SH-SY5Y (cell line): ENCODE data around the gene PCNA.

Experiments used
- GATA2 ChIP-seq: IDR thresholded peaks from 2 replicates; pipeline ENCODE4 v1.6.1; 2011; ENCODE audit warnings: mild to moderate bottlenecking, low read depth, low read length
- GATA3 ChIP-seq: IDR thresholded peaks from 2 replicates; pipeline ENCODE4 v1.6.1; 2011; ENCODE audit warnings: low read depth, mild to moderate bottlenecking, low read length, moderate library complexity

PCNA gene

GRCh38 chr20:5091902-5092301 is 27.9 kb downstream of the PCNA start:
- TF ChIP-seq GATA3 (no peak), GATA2 (no peak)

GRCh38 chr20:5090191-5090590 is 29.6 kb downstream of the PCNA start:
- no peak for TF ChIP-seq GATA2

GRCh38 chr20:5088688-5089087 is 31.1 kb downstream of the PCNA start:
- TF ChIP-seq GATA2: no peak
- TF ChIP-seq GATA3: no peak

- TF ChIP-seq GATA2: no peak
- no peak for TF ChIP-seq GATA3
Measured at GRCh38 chr20:5085380-5085779, 34.4 kb downstream of the PCNA start.

GRCh38 chr20:5080384-5080877 is 39.3 kb downstream of the PCNA start:
- TF ChIP-seq GATA3 (no peak), GATA2 (no peak)

- TF ChIP-seq GATA3 (no peak), GATA2 (no peak)
Measured at GRCh38 chr20:5078399-5078958, 41.3 kb downstream of the PCNA start.

GRCh38 chr20:5077761-5078387 is 41.9 kb downstream of the PCNA start:
- TF ChIP-seq GATA2: no peak
- TF ChIP-seq GATA3: no peak

GRCh38 chr20:5074232-5074674 is 45.5 kb downstream of the PCNA start:
- no peak for TF ChIP-seq GATA3

GRCh38 chr20:5073660-5074231 is 46.0 kb downstream of the PCNA start:
- TF ChIP-seq GATA2: no peak
- no peak for TF ChIP-seq GATA3

GRCh38 chr20:5072756-5073659 is 46.8 kb downstream of the PCNA start:
- no peak for TF ChIP-seq GATA3
- no peak for TF ChIP-seq GATA2

- TF ChIP-seq GATA3 (no peak), GATA2 (no peak)
Measured at GRCh38 chr20:5070570-5070969, 49.2 kb downstream of the PCNA start.

GRCh38 chr20:5070081-5070480 is 49.7 kb downstream of the PCNA start:
- TF ChIP-seq GATA3 (no peak), GATA2 (no peak)

- no peak for TF ChIP-seq GATA3
- TF ChIP-seq GATA2: no peak
Measured at GRCh38 chr20:5069141-5069806, 50.5 kb downstream of the PCNA start.

GRCh38 chr20:5067877-5068645 is 51.7 kb downstream of the PCNA start:
- no peak for TF ChIP-seq GATA2
- no peak for TF ChIP-seq GATA3
